Panc1 (cell line): Measurements from ENCODE around the gene OPN4. TPM values are rescaled to one million over a fixed set of nuclear protein-coding genes. Genes with fewer than 3 reads are reported as not detected.

Experiments
- total RNA-seq: library from RNA; stranded (reverse); gene quantifications from one replicate; pipeline ENCODE4 v1.2.1, GENCODE V29; 2021; ENCODE audit not compliant: unreplicated experiment

Gene OPN4
- total RNA-seq, 1 experiment from 2014 or later, result not detected

Other genes starting within 250 kb of the OPN4 start
- 56.2 TPM for gene WAPL, start 132.8 kb upstream of the OPN4 start, total RNA-seq
- 0.15 TPM for gene LDB3, start 14.0 kb downstream of the OPN4 start, total RNA-seq
- gene BMPR1A, start 102.1 kb downstream of the OPN4 start, total RNA-seq, result 94.3 TPM